ENCODE measurements around the gene AGAP2.
"Not testable (repeated sequence)": the region's sequence is repeated elsewhere in the genome, so short reads cannot be mapped to it uniquely, and the experiment has no call there.

Gene AGAP2

DNA sequence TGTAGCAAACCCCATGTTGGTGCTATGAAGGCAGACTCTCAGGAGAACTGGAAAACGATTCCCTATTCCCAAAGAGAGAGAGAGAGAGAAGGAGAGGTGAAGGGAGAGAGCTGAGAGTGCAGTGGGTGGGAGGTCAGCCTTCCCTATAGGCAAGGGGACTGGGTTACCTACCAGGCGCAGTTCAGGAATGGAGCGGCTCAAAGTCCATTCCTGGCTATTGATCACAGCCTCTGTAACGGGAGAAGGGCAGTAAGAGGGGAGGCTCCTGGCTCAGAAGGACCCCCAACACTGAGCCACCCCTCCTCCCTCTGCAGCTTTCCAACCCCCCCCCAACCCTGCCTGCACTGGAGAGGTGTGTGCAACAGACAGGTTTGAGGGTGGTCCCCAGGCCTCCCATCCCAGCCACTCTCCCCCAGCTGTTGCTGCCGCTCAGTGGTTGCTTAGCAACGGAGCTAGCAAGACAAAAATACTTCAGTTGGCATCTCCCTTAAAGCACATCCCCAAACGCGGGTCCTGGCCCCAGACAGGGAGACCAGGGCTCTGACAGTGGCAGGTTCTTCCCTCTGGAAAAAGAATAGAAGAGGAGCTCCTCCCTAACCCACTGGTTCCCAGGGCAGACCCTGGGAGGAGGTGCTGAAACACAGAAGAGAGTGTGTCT, 3.2 kb downstream of the AGAP2 start:
- no peak for DNase-seq

DNA sequence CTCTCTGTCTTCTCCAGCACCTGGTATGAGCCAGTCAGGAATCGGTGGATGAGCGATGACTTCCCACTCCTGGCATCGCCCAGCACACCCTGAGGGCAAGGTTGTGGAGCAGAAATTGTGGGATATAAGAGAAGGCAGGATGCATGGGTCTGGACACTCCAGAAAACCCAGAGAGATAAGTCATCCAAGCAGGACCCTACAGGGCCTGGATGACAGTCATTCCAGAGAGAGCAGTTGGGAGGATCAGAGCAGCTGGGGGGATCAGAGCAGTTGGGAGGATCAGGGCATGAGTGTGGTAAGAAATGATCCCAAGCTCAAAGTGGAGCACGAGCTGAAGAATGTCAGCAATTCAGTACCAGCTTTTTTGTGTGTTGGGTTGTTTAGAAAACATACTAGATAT, 4.0 kb downstream of the AGAP2 start:
- no peak for DNase-seq

DNA sequence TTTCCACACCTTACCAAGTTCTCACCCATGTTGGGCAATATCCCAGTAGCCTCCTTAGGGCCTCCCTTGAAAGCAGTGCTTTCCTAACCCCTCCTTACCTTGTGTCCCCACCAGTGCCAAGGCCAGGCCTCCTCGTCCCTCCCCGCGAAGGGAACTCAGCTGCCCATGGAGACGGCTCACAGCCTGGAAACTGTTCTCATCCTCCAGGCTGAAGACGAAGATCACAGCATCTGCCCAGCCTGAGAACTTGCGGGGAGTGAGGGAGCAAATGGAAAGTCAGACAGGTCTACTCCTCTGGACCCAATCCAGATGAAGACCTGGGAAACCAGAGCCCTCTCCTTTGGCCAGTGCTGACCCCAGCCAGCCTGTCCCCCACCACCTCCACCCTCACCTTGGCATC, 4.6 kb downstream of the AGAP2 start:
- DNase-seq = no peak

DNA sequence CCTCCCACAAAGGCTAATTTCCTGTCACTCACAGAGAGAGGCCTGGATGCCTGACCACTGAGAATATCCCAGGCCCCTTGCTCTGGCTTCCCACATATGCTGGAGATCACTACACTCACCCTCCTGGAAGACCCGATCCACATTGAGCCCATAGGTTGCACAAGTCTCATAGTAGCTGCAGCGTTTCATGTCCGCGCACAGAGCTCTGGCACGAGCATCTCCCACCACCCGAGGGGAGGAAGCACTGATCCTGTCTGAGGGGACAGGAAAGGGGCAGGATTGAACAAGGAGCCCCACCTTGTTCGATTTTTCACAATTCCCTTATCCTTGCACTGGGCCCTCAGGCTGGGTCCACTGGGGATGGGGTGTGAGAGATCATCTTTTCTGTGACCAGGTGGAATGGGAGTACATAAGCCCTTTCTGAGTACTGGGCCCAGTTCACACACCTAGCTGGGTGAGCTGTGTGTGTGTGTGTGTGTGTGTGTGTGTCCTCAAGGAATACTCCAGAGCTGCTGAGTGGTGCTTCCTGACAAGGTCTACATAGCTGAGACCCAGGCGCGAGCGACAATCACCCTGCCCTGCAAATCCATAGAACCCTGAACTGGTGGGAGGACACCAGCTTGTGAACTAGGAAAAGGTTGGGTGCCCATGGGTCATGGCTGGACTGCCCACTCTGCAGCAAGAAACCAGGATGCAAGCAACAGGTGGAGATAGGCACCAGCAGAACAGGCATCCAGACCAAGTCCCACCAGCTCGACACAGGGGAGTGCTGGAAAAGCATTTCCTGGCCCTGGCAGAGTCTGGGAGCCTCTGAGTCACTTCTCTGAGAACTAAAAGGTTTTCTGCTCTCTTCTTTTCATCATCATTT, 5.6 kb downstream of the AGAP2 start:
- no peak for DNase-seq

DNA sequence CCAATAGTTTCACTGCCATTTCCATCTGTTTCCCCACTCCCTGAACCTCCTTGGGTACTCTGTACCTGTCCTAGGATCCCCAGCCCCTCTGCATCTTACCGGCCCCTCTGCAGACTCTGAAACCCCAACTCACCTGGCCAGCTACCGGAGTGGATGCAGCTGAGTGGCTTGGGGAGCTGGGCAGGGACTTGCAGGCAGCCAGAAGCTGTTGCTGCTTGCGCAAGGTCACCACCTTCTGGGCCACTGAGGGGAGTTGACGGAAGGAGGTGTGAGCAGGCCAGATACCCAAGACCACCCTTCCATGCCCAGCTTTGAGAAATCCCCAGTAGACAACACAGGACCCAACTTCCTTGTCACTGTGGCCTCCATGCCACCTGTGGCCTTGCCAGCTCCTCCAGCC, 6.3 kb downstream of the AGAP2 start:
- DNase-seq = no peak

DNA sequence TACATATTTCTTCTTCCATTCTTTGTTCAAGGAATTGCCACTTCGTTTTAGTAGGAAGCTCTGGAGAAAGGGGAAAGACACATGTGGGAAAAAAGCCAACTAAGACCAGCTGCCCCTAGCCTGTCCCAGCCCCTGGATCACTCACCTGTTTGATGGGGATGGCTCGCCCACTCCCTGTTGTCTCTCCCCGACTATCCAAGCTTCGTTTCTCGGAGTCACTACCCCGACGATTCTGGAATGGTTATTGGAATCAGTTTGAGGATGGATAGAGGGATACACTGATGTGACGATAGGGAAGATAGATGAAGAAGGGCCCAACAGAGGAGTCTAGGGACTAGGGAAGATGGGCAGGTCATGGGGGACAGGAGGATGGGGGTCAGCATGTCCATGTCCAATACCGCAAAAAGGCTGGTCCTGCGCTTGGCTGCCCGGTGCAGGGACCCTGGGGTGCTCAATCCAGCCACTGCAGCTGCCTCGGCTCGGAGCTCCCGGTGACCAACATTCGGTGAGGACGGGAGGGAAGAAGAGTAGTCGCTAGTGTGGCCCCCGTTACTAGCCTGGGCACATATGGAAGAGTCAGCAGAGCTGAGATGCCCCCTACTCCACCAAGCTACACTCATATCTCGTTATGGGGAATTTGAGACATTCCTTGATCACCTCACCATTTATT, 7.0 kb downstream of the AGAP2 start:
- no peak for DNase-seq

DNA sequence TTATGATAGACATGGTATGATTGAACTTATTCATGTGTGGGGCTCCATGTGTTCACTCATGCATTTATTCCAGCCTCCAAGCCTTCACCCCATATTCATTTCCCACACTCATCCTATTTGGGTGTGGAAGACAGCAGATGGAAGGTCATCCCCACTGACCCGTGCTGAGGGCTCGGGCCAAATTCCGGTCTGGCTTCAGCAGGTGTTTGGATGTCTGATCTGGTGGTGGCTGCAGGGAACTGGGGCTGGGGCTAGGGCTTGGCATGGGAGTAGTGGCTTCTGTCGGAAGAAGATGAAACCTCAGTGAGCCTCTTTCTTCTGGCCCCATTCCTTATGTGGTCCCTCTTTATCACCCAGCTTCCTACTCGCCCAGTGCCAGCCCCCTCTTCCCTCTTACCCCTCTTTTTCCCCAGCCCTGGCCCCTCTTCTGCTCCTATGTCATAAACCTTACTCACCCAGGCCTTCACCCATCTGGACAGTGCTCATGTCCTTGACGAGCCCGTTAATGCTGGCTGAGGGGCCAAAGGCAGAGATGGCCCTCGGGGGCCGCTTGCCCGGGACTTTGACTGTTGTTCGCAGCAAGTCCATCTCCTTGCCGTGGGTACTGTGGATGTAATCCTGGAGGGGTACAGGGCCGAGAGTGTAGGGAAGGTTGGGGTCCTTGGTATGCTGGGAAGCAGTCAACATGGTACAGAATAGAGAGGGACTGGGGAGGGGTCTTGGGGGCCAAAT, 8.0 kb downstream of the AGAP2 start:
- DNase-seq = no peak

DNA sequence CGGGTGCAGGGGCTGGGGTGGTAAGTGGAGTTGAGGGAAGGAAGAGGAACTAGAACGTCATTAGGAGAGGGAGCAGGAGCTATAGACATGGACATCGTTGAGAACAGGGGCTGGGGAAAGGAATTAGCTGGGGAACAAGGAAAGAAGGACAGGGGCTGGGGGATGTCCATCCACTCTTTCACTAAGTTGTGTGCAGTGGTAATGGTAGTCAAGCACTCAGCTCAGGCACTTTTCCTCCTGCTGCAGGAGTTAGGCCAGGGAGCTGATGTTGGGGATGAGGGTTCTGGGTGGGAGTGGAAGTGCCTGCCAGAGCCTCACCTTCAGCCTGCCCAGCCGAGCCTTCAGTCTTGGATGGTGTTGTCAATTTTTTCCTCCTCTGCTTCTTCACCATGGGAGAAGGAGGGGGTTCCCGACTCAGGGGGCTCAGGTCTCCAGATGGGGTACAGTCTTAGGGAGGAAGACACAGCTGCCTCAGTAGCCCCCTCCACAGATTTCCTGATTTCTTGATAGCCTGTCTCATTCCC, 9.2 kb downstream of the AGAP2 start:
- no peak for DNase-seq

DNA sequence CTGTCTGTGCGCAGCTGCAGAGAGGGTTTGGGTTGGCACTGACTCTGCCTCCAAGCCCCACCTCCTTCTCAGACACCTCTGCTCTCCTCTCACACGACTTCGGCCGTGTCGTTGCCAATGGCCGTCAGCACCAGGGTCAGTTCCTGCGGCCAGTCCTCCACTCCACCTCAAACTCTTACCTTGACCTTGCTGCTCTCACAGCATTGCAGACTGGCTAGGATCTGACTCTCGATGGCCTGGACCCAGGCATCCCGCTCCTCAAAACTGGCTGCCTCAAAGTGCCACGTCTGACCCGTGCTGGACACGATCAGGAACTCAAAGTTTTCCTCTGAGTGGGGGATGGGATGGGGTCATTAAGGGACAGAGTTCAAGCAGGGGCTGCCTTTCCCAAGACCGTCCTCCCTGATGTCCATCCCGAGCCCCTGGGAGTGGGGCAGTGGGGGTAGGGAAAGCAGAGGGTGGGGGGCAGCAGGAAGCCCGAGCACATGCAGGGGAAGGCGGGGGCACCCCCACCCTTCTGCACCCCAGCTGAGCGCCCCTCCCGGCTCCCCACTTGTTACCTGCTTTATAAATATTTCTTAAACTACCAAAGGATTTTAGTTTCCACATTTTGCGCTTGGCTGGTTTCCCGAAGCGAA, 10.7 kb downstream of the AGAP2 start:
- no peak for DNase-seq

DNA sequence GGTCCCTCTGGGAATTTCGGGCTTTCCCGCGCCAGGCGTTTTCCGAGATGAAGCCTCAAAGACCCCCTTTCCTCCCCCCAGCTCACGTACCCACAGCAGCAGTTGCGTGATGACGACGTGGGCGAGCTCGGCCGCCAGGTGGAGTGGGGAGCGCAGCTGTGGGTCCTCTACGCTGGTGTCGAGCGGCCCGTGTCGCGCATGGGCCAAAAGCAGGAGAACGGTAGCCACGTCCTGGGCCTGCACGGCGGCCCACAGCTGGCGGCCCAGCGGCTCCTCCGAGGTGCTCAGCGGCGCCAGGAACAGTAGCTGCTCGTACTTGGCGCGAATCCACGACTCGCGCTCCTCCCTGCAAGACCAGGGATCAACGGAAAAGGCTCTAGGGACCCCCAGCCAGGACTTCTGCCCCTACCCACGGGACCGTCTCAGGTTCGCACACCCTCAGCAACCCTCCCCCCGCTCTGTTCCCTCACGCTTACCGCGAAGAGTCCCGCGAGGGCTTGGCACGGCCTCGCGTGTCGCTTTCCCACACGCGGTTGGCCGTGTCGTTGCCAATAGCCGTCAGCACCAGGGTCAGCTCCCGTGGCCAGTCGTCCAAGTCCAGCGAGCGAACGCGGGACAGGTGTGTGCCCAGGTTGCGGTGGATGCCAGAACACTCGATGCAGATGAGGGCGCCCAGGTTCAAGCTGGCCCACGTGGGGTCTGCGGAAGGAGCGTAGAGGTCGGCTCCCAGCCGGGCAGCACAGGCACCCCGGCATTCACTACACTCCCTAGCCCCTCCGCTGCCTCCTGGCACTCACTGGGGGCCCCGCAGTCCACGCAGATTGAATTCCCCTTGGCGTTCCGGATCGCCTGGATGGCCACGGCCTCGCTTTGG, 11.4 kb downstream of the AGAP2 start:
- DNase-seq = no peak

DNA sequence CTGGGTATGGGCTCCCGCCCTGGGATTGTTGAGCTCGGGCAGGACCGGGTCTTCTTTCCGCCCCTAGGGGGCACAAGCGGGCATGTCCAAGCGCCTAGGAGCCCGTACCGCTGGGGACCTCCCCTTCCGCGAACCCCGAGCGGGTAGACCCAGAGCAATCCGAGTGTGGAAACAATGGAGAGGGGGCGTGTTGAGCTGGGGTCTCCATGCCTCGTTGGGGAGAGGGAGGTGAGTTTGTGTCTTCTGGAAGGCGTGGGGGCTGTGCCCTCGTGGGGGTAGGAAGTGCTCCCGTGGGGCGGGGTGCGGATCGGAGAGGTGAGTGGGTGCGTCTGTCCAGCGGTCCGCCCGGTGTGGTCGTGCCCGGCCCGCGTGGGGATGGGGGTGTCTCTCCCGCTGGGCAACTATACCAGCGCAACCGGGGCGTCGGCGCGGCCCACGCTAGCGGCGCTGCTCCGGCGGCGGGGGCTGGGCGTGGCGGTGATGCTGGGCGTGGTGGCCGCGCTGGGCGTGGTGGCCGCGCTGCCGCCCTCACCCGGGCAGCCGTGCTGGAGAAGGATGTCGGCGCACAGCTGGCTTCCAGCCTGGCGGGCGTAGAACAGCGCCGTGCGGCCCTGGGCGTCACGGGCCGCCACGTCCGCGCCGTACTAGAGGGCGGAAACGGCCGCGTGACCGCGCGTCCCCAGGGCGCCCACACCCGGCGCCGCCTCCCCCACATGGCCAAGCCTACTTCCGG, 12.2 kb downstream of the AGAP2 start:
- DNase-seq = no peak

DNA sequence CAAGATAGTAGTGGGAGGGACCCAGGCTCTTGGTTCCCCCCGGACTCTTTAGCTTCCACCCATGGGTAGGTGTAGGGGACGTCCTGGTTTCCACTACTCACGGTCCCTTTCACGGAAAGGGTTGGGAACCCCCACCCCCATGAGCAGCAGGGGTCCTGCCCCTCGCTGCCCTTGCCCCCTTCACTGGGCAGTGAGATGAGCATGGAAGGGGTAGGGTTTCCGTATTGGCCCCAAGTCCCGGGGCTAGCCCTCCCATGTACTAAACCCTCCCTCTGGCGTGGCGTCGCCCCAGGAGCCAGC, 12.7 kb downstream of the AGAP2 start:
- no peak for DNase-seq

DNA sequence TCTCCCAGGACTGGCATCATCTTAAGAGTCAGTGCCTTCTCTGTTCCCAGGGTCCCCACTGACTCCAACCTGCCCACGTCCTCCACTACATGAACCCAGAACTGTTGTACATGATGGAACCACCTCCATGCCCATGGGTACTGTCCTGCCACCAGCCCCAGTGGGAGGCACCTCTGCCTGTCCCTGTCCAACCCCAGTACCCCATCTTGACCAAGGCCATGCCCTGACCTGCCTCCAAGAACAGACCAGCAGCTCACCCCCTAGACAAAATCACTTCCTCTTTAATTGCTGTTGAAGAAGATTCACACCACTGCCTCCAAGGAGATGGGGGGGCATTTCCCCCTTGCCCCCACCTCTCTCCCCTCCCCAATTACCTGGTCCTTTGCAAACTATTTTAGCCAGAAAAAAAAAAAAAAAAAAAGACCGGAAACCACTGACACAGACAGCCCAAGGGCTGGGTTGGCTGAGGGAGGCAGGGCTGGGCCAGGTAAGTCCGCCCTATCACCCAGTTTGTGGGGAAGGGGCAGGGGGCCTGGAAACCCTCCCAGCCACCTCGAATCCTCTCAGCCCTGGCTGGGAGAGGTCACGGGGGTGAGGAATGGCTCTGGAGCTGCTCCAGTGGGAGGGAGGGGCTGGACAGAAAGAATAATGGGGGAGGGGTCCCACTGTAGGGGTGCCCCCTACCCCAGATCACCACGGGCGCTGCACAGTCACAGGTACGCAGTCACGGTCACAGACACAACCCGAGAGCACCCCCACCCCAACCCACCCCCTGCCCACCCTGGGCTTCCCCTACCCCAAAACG, 13.4 kb downstream of the AGAP2 start:
- DNase-seq = no peak

DNA sequence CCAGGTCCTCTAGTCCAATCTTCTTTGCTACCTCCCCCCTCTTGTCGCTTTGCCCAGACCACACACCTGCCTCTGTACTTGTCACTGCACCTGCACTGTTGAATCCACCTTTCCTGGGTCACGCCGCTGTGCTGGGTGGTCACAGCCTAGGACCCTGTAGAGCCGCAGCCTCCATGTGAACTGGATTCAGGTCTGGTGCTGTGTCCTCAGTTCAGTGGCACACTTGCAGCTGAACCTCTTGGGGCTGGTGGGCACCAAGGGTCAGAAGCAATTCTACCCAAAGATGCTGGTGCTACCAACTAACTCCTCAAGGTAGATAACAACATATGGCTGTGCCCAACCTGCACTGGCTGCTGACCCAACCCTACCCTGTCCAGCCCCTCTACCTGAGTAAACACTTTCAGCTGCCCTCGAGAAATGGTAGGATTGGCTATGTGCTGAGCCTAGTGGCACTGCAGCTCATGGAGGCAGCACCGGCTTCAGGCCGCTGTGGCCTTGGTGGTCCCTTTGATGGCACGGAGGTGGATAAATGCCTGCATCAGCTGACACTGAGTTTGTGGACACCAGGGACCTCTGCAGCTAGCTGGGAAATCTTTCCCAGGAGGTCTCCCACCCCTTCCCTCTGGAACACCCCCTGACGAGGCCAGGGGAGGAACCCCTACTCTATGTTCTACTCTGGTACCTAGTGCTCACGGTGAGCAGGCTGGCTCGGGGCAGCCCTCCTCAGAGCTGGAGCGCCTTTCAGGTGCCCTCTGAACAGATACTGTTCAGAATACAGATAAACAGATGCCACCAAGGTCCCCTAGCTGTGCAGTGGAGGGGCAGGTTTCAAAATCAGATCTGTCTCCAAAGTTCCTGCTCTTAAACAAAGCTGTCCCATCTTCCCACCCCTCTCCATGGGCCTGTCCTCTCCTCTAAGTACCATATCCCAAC, 14.3 kb downstream of the AGAP2 start:
- no peak for DNase-seq

DNA sequence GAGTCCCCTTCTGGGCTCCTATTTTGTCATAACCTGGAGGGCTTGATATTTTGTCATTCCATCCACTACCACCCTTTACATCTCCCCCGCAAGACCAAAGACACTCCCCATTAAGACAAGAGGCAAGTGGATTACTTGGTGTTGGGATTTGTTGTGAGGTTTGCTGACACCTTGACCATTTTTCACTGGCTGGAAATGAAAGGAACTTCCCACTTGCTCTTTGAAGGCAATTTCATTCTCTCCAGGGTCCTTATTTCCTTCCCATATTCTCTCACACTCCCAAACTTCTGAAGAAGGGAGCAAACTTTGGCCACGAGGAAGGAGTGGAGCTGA, 14.9 kb downstream of the AGAP2 start:
- no peak for DNase-seq

DNA sequence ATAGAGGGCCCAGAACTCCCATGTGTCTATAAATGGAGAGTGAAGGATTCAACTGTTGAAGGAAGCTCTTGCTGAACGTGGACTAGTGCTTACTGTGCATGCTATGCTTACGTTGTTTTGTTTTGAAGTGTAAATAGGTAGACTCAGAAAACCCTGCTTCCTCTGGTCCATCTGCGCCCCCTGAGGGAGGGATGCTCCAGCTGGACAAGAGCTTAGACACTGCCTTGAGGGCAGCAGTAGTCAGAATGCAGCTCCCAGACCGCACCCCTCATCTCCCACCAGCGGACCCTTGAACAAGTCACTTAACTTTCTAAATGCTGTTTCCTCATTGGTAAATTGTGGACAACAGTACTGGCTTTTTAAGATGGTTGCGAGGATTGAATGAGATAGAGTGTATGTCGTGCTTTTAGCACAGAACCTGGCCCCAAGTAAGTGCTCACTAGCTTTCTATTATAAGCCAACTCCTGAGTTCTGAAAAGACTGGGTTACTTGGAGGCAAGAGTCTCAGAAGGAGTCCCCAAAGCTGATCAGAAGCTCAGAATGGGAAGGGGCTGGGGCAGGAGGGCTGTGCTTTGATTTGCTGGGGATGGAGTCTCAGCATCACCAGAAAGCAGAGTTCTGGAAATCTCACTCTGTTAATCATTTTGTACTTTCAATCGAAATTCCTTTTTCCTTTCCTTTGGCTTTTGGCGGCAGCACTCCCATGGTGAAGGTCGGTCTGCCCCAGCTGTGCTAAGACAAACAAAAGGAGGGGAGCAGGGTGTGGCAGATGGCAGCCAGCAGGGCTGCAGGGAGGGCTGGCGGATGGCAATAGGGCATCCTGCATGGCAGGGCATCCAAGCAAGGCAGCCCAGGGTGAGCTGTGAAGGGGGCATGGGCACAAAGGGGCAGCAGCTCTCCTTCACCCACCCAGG, 15.6 kb downstream of the AGAP2 start:
- DNase-seq = no peak

DNA sequence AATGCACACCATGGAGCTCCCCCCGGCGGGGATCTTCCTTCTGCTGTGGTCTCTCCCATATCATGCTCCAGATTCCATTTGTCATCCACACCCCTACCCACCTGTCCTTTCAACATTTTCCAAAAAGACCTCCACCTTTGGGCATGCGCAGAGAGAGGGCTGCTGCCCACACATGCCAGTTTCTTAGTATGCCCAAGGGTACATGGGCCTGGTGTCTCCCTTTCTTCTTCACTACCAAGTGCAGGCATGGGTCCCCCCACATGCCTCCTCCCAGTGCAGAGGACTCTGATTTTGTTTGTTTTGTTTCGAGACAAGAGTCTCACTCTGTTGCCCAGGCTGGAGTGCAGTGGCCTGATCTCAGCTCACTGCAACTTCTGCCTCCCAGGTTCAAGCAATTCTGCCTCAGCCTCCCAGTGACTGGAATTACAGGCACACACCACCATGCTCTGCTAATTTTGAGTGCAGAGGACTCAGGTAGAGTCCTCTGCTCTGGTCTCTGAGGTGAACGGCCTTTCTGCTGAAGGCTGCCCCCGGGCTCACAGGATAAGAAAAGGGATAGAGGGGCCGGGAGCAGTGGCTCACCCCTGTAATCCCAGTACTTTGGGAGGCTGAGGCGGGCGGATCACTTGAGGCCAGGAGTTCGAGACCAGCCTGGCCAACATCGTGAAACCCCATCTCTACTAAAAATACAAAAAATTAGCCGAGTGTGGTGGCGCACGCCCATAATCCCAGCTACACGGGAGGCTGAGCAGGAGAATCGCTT, 16.5 kb downstream of the AGAP2 start:
- not testable (repeated sequence) for DNase-seq

Measured in inflammatory macrophage treated with lipopolysaccharide for 1 hour (primary cell).